PC-9 (cell line): ENCODE results near the gene LAMA2. TPM values are rescaled to one million over a fixed set of nuclear protein-coding genes. Genes with fewer than 3 reads are reported as not detected.

ENCODE experiments used
- BruUV-seq: library from RNA; stranded (reverse); fragments of 400-500 nt; replicated peaks from 2 replicates; lab custom pipeline; 2021; lab: Mats Ljungman, UMichigan
- CTCF ChIA-PET: fragments of 300-600 bp; sonication (Branson Sonifier 250); formaldehyde crosslinking; loops from one replicate; lab custom pipeline; 2022; ENCODE audit warnings: antibody characterized with exemption; lab: Charles Lee
- POLR2A ChIA-PET: fragments of 300-600 bp; sonication (Branson Sonifier 250); formaldehyde crosslinking; loops from one replicate; lab custom pipeline; 2022; ENCODE audit warnings: antibody characterized with exemption; ENCODE audit not compliant: unreplicated experiment; lab: Charles Lee
- DNase-seq, 2 experiments: peaks; one replicate each; pipeline versions ENCODE4 v3.0.0 to v3.0.0-alpha.2; 2015 to 2022; ENCODE audit warnings: mixed read lengths in 1 of 2
- H2AFZ ChIP-seq: fragments of 200-600 bp; sonication (generic); 2 replicates; pipeline ENCODE4 v1.8.1; 2017; ENCODE audit warnings: antibody characterized with exemption
- H3F3A ChIP-seq: fragments of 200-600 bp; sonication (generic); 2 replicates; pipeline ENCODE4 v1.8.1; 2017; ENCODE audit warnings: antibody characterized with exemption, mild to moderate bottlenecking, low read depth; ENCODE audit not compliant: insufficient read depth
- H3K27ac ChIP-seq: fragments of 200-600 bp; sonication (generic); 2 replicates; pipeline ENCODE4 v1.6.1; 2016; ENCODE audit warnings: mixed run types
- H3K27me3 ChIP-seq: fragments of 200-600 bp; sonication (generic); 2 replicates; pipeline ENCODE4 v1.6.1; 2016; ENCODE audit warnings: low read depth, mixed run types; ENCODE audit not compliant: insufficient read depth
- H3K36me3 ChIP-seq: fragments of 200-600 bp; sonication (generic); 2 replicates; pipeline ENCODE4 v1.6.1; 2016; ENCODE audit warnings: low read depth, mixed run types
- H3K4me1 ChIP-seq: fragments of 200-600 bp; sonication (generic); replicated peaks from 2 replicates; pipeline ENCODE4 v1.6.1; 2016; ENCODE audit warnings: mixed run types; ENCODE audit not compliant: insufficient read depth
- H3K4me2 ChIP-seq: fragments of 200-600 bp; sonication (generic); 2 replicates; pipeline ENCODE4 v1.6.1; 2017; ENCODE audit warnings: mixed run types
- H3K4me3 ChIP-seq: fragments of 200-600 bp; sonication (generic); 2 replicates; pipeline ENCODE4 v1.6.1; 2016; ENCODE audit warnings: mixed run types
- H3K79me2 ChIP-seq: fragments of 200-600 bp; sonication (generic); 2 replicates; pipeline ENCODE4 v1.6.1; 2017; ENCODE audit warnings: low read depth, mixed run types
- H3K9me2 ChIP-seq: fragments of 200-600 bp; sonication (generic); 2 replicates; pipeline ENCODE4 v1.8.1; 2017; ENCODE audit warnings: mild to moderate bottlenecking; ENCODE audit not compliant: insufficient read depth
- H3K9me3 ChIP-seq: fragments of 200-600 bp; sonication (generic); 2 replicates; pipeline ENCODE4 v1.8.1; 2016; ENCODE audit warnings: low read depth; ENCODE audit not compliant: insufficient read depth
- H4K20me1 ChIP-seq: fragments of 200-600 bp; sonication (generic); 2 replicates; pipeline ENCODE4 v1.8.1; 2017; ENCODE audit not compliant: insufficient read depth
- EZH2 ChIP-seq: fragments of 200-600 bp; sonication (generic); IDR thresholded peaks from 2 replicates; pipeline ENCODE4 v1.8.0; 2017; ENCODE audit warnings: antibody characterized with exemption, low read depth
- intact Hi-C: fragments of 100-400 bp; cut with micrococcal nuclease; formaldehyde crosslinking; loops from one replicate; pipeline ENCODE4 v1.10.0; 2022; ENCODE audit not compliant: unreplicated experiment
- total RNA-seq: library from RNA; stranded (reverse); gene quantifications from 2 replicates; pipeline ENCODE4 v1.2.3, GENCODE V29; 2021
- TF ChIP-seq, protein P1 (sequence below): fragments of 200-600 bp; sonication (generic); conservative IDR thresholded peaks from 2 replicates; pipeline ENCODE4 v1.6.1; 2017; ENCODE audit warnings: mixed run types, antibody characterized with exemption, mild to moderate bottlenecking, moderate library complexity

The LAMA2 gene
- total RNA-seq, 1 experiment from 2014 or later, result 2.8 TPM

DNA sequence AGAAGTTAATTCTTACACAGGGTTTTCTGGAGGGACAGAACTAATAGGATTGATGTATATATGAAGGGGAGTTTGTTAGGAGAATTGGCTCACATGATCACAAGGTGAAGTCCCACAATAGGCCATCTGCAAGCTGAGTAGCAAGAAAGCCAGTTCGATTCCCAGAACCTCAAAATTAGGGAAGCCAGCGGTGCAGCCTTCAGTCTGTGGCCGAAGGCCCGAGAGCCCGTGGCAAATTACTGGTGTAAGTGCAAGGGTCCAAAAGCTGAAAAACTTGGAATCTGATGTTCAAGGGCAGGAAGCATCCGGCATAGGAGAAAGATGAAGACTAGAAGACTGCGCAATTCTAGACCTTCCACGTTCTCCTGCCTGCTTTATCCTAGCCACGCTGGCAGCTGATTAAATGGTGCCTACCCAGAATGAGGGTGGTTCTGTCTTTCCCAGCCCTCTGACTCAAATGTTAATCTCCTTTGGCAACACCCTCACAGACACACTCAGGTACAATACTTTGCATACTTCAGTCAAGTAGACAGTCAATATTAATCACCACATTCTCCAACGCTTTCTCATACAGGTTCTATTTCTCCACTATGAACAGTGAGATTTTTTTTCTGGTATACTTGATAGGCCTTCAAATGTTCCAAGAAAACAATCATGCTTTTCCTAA, 357.0 kb downstream of the LAMA2 start:
- no peaks in the 10 kb centered on the region for H3F3A ChIP-seq
- no peaks in the 10 kb centered on the region for H3K9me3 ChIP-seq
- no peak overlapping the region for H3K4me2 ChIP-seq
- no peak overlapping the region; the same call in 1 of the 2 replicates for H2AFZ ChIP-seq
- H3K9me2 ChIP-seq, result peaks cover 3% of the 10 kb centered on the region; the same call in 1 of the 2 replicates
- BruUV-seq, result no TSS peak
- H3K36me3 ChIP-seq, result no peaks in the 10 kb centered on the region
- no peak overlapping the region for H3K4me3 ChIP-seq
- peaks cover 6% of the 10 kb centered on the region; the same call in 1 of the 2 replicates for H3K4me1 ChIP-seq
- no peak overlapping the region for H3K27ac ChIP-seq
- no peaks in the 10 kb centered on the region for H3K79me2 ChIP-seq
- H3K27me3 ChIP-seq, result no peaks in the 10 kb centered on the region
- intact Hi-C loops, result no loop called here
- peak; percentile 21 to 46 for DNase-seq
- H4K20me1 ChIP-seq, result no peaks in the 10 kb centered on the region
- ChIA-PET CTCF (no interaction called here), POLR2A (interaction anchor here (0.7 kb wide), 1 partner anchor 31 kb away, joined by 3 read pairs; no protein-coding TSS in a partner anchor)
- TF ChIP-seq, protein P1, sequence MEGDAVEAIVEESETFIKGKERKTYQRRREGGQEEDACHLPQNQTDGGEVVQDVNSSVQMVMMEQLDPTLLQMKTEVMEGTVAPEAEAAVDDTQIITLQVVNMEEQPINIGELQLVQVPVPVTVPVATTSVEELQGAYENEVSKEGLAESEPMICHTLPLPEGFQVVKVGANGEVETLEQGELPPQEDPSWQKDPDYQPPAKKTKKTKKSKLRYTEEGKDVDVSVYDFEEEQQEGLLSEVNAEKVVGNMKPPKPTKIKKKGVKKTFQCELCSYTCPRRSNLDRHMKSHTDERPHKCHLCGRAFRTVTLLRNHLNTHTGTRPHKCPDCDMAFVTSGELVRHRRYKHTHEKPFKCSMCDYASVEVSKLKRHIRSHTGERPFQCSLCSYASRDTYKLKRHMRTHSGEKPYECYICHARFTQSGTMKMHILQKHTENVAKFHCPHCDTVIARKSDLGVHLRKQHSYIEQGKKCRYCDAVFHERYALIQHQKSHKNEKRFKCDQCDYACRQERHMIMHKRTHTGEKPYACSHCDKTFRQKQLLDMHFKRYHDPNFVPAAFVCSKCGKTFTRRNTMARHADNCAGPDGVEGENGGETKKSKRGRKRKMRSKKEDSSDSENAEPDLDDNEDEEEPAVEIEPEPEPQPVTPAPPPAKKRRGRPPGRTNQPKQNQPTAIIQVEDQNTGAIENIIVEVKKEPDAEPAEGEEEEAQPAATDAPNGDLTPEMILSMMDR, result no peak
- TF ChIP-seq EZH2, result no peak

DNA sequence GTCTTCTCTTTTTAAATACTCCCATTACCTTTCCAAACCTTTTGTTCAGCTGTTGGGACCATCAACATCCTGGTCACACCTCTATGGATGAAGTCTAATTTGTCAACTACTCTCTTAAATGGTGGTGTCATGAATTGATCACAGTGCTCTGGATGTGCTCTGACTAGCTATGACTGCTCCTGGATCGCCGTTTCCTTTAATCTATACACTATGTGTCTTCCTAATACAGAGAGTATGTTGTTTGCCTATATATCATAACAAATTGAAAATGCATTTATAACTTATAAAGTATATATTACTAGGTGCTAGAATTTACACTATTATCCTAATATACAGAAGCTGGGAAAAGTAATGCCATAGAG, 357.5 kb downstream of the LAMA2 start:
- Histone ChIP-seq H3F3A (no peaks in the 10 kb centered on the region), H2AFZ (no peak overlapping the region; the same call in 1 of the 2 replicates), H4K20me1 (no peaks in the 10 kb centered on the region), H3K4me3 (no peak overlapping the region), H3K36me3 (no peaks in the 10 kb centered on the region), H3K4me1 (peaks cover 6% of the 10 kb centered on the region; the same call in 1 of the 2 replicates), H3K9me2 (peaks cover 3% of the 10 kb centered on the region; the same call in 1 of the 2 replicates), H3K4me2 (no peak overlapping the region), H3K27me3 (no peaks in the 10 kb centered on the region), H3K27ac (no peak overlapping the region), H3K79me2 (no peaks in the 10 kb centered on the region), H3K9me3 (no peaks in the 10 kb centered on the region)
- POLR2A ChIA-PET, result interaction anchor here (0.7 kb wide), 1 partner anchor 30 kb away, joined by 3 read pairs; no protein-coding TSS in a partner anchor
- no TSS peak for BruUV-seq
- no peak for DNase-seq
- TF ChIP-seq EZH2, result no peak
- TF ChIP-seq, protein P1, result no peak
- CTCF ChIA-PET, result no interaction called here
- intact Hi-C loops, result no loop called here

DNA sequence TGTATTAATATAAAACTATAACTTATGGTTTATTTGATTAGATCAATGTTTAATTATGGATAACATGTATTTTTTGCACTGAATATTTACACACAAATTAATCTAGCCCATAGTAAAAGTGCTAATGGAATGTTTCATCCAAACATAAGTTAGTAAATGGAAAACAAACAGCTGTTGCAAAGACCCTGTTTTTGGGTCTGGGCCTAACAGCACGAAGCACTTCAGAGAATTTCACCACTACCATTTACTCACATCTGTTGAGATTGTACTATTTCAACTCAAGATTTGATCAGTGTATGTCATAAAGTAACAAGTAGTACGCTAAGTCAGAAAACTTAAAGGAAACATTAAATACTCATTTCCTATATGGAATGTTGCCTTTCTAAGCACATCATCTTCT, 359.6 kb downstream of the LAMA2 start:
- no peaks in the 10 kb centered on the region for H3K9me3 ChIP-seq
- H2AFZ ChIP-seq, result no peak overlapping the region
- no peak overlapping the region for H3K4me3 ChIP-seq
- H3K27ac ChIP-seq, result no peak overlapping the region
- H3K36me3 ChIP-seq, result no peaks in the 10 kb centered on the region
- ChIA-PET POLR2A (no interaction called here), CTCF (no interaction called here)
- DNase-seq, result no peak
- TF ChIP-seq EZH2, result no peak
- TF ChIP-seq, protein P1, result no peak
- H3K4me2 ChIP-seq, result no peak overlapping the region
- H3K79me2 ChIP-seq, result no peaks in the 10 kb centered on the region
- no TSS peak for BruUV-seq
- intact Hi-C loops, result no loop called here
- H3K4me1 ChIP-seq, result peaks cover 6% of the 10 kb centered on the region; the same call in 1 of the 2 replicates
- no peaks in the 10 kb centered on the region for H4K20me1 ChIP-seq
- no peaks in the 10 kb centered on the region for H3K27me3 ChIP-seq
- H3F3A ChIP-seq, result no peaks in the 10 kb centered on the region
- H3K9me2 ChIP-seq, result peaks cover 3% of the 10 kb centered on the region; the same call in 1 of the 2 replicates
